ENCODE results near the gene ZNF282. TPM values are rescaled to one million over a fixed set of nuclear protein-coding genes. Genes with fewer than 3 reads are reported as not detected.

ZNF282 gene
- total RNA-seq, 1 donor from 2014 or later, result 17.9 TPM

- peaks cover 72 to 97% of the 10 kb centered on the region in 2 donors for H3K36me3 ChIP-seq
- H3K27ac ChIP-seq, result no peak overlapping the region
- TF ChIP-seq CTCF (IDR thresholded peaks at IDR 0.05), result peak in 1 of 3 experiments; percentile 32
- DNase-seq (ENCODE audit: low spot score in 2 of 2), result no peak
- no peaks in the 10 kb centered on the region for H3K4me1 ChIP-seq
- H3K27me3 ChIP-seq, result no peaks in the 10 kb centered on the region
- intact Hi-C loops (cut with DNase I), result no loop called here
- H3K9me3 ChIP-seq, result no peaks in the 10 kb centered on the region
- H3K4me3 ChIP-seq, result no peak overlapping the region
Observed at GRCh38 chr7:149209518-149210269, 14.3 kb downstream of the ZNF282 start.

GRCh38 chr7:149210551-149210950 is 15.2 kb downstream of the ZNF282 start:
- intact Hi-C loops (cut with DNase I), result no loop called here
- Histone ChIP-seq H3K27me3 (no peaks in the 10 kb centered on the region), H3K27ac (no peak overlapping the region), H3K36me3 (peaks cover 81 to 97% of the 10 kb centered on the region in 2 donors), H3K9me3 (no peaks in the 10 kb centered on the region), H3K4me3 (no peak overlapping the region), H3K4me1 (no peaks in the 10 kb centered on the region)
- no peak for TF ChIP-seq CTCF (IDR thresholded peaks at IDR 0.05)
- DNase-seq (ENCODE audit: low spot score in 2 of 2), result no peak

GRCh38 chr7:149214020-149214720 is 18.8 kb downstream of the ZNF282 start:
- Histone ChIP-seq H3K27me3 (no peaks in the 10 kb centered on the region), H3K4me1 (no peaks in the 10 kb centered on the region), H3K9me3 (no peaks in the 10 kb centered on the region), H3K4me3 (no peak overlapping the region), H3K27ac (no peak overlapping the region), H3K36me3 (peaks cover 84 to 99% of the 10 kb centered on the region in 2 donors)
- no peak for TF ChIP-seq CTCF (IDR thresholded peaks at IDR 0.05)
- intact Hi-C loops (cut with DNase I), result no loop called here
- DNase-seq (ENCODE audit: low spot score in 2 of 2), result no peak

- no peaks in the 10 kb centered on the region for H3K4me1 ChIP-seq
- DNase-seq (ENCODE audit: low spot score in 2 of 2), result no peak
- no peak for TF ChIP-seq CTCF (IDR thresholded peaks at IDR 0.05)
- intact Hi-C loops (cut with DNase I), result no loop called here
- no peaks in the 10 kb centered on the region for H3K27me3 ChIP-seq
- no peak overlapping the region for H3K4me3 ChIP-seq
- H3K27ac ChIP-seq, result no peak overlapping the region
- peaks cover 62 to 98% of the 10 kb centered on the region in 2 donors for H3K36me3 ChIP-seq
- H3K9me3 ChIP-seq, result no peaks in the 10 kb centered on the region
Observed at GRCh38 chr7:149216402-149216801, 21.1 kb downstream of the ZNF282 start.

GRCh38 chr7:149217570-149217969 is 22.2 kb downstream of the ZNF282 start:
- Histone ChIP-seq H3K27ac (no peak overlapping the region), H3K4me3 (no peak overlapping the region), H3K9me3 (no peaks in the 10 kb centered on the region), H3K4me1 (no peaks in the 10 kb centered on the region), H3K27me3 (no peaks in the 10 kb centered on the region), H3K36me3 (peaks cover 56 to 98% of the 10 kb centered on the region in 2 donors)
- intact Hi-C loops (cut with DNase I), result no loop called here
- no peak for DNase-seq (ENCODE audit: low spot score in 2 of 2)
- TF ChIP-seq CTCF (IDR thresholded peaks at IDR 0.05), result no peak

All from ascending aorta (tissue), 2 donors.